HG03139 (cell line): ENCODE measurements around the gene FGF5.
"Not testable (repeated sequence)": the region's sequence is repeated elsewhere in the genome, so short reads cannot be mapped to it uniquely, and the experiment has no call there.

ENCODE experiments used
- ATAC-seq: cut with Tn5 transposase; IDR thresholded peaks from one replicate; pipeline ENCODE4 v1.9.1; 2021; ENCODE audit not compliant: unreplicated experiment

Gene FGF5

DNA sequence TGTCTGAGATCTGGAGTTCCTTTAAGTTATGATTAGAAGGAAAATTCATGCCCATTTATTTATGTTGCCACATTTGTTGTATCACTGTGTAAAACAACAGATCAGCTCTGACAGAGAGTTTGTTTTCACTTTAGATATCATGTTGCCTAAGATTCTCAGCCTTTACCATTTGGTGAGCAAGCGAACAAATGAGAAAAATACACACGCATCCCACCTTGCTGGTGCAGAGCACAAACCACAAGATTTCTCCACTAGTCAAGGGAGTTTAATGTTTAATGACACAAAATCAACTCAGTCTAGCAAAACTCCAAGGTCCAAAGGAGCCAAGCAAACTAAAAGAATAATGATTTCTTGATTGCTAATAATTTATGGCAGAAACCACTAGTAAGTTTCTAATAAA lies 27.7 kb downstream of the FGF5 start:
- ATAC-seq, result no peak

GRCh38 chr4:80295336-80295735 lies 28.9 kb downstream of the FGF5 start:
- ATAC-seq, result no peak

GRCh38 chr4:80295826-80296225 lies 29.4 kb downstream of the FGF5 start:
- ATAC-seq, result no peak

DNA sequence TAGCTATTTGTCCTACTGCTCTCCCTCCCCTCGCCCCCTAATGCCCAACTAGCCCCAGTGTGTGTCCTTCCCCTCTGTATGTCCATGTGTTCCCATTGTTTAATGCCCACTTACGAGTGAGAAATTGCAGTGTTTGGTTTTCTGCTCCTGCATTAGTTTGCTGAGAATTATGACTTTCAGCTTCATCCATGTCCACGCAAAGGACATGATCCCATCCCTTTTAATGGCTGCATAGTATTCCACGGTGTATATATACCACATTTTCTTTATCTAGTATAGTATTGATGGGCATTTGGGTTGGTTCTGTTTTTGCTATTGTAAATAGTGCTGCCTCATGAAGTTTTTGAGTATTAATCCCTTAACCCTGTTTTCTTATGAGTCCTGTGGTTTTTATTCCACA lies 35.4 kb downstream of the FGF5 start:
- ATAC-seq, result no peak

DNA sequence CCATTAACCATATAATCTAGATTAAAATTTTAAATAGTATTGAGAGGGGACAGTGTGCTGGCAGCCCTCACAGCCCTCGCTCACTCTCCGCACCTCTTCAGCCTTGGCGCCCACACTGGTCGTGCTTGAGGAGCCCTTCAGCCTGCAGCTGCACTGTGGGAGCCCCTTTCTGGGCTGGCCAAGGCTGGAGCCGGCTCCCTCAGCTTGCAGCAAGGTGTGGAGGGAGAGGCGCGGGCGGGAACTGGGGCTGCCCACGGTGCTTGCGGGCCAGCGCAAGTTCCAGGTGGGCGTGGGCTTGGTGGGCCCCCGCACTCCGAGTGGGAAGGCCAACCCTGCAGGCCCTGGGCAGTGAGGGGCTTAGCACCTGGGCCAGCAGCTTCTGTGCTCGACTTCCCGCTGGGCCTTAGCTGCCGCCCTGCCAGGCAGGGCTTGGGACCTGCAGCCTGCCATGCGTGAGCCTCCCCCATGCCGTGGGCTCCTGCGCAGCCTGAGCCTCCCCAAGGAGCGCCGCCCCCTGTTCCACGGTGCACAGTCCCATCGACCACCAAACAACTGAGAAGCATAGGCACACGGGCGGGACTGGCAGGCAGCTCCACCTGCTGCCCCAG lies 36.3 kb downstream of the FGF5 start:
- ATAC-seq, result no peak

GRCh38 chr4:80305466-80305865 lies 39.0 kb downstream of the FGF5 start:
- ATAC-seq, result no peak

DNA sequence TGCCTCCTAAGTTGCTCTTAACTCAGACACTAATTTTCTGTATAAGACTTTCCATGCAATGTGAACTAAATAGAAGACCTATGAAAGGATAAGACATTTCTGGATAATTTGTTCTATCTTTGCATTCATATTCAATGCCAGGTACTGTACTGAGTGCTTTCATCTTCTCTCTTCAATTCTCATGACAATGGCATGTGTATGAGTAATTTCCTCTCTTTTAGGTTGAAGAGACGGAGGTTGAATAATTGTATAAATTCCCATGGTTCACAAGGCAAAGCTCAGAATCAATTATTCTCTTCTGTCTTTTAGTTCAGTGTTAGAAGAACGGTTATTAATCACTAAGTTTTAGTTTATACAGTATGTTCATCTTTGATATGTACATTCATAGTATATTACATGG lies 39.8 kb downstream of the FGF5 start:
- no peak for ATAC-seq

GRCh38 chr4:80307183-80307735 lies 40.8 kb downstream of the FGF5 start:
- ATAC-seq, result no peak

DNA sequence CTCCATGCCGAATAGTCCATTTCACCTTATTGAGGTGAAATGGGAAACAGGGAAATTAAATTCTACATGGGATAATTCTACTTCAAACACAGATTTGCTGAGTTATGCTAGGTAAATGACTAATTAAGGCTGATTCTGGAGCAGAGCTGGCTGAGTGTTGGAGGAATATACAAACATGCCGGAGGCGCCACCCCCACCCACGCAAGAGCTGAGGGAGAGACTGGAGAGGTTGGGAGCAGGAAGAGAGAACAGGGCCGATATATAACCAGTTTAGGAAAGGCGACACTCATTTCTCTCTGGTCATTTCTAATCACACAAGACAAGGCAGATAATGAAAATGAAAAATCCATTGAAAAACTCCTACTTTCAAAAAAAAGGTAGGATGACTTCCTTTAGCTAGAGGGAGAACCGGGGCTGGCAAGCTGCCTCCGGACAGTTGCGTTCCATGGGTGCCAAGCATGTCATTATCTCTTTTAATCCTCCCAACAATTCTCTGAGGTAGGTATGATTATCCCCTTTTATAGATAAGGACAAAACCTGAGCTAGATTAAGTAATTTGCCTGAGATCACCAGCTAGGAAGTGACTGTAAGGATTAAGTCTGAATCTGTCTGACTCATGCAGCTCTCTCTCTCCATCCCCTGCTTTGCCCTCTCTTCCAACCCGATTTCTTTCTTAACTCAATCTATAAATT lies 41.5 kb downstream of the FGF5 start:
- no peak for ATAC-seq

- ATAC-seq, result no peak
These were observed 42.0 kb downstream of the FGF5 start for GRCh38 chr4:80308466-80308822.

GRCh38 chr4:80309294-80310004 lies 43.0 kb downstream of the FGF5 start:
- ATAC-seq, result no peak

GRCh38 chr4:80311130-80311529 lies 44.7 kb downstream of the FGF5 start:
- ATAC-seq, result no peak

DNA sequence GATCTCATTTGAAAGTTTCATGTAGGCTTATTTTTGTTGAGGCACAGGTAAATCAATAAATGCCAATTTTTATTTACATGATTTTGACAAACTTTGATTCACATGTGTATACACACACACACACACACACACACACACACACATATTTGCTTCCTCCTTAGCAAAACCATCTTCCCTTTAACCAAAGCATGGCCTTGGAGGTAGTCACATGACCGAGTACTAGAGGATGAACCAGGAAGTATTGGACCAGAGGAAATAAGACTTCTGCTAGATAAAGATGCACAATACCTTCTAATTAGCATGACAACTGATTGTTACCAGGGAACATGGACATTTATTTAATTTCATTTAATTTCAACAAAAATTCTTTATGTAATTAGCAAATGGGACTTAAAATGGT lies 45.7 kb downstream of the FGF5 start:
- no peak for ATAC-seq

GRCh38 chr4:80313627-80314026 lies 47.2 kb downstream of the FGF5 start:
- ATAC-seq, result no peak

DNA sequence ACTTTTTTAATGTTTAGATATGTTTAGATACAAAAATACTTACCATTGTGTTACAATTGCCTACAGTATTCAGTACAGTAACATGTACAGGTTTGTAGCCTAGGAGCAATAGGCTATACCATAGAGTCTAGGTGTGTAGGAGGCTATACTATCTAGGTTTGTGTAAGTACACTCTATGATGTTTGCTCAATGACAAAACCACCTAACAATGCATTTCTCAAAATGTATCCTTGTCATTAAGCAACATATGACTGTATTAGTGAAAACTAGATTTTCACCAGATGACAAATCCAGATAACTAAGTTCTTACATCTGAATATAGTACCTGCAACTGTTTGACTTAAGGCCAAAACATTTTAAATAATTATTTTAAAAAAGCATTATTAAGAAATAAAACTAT lies 49.4 kb downstream of the FGF5 start:
- ATAC-seq, result not testable (repeated sequence)

DNA sequence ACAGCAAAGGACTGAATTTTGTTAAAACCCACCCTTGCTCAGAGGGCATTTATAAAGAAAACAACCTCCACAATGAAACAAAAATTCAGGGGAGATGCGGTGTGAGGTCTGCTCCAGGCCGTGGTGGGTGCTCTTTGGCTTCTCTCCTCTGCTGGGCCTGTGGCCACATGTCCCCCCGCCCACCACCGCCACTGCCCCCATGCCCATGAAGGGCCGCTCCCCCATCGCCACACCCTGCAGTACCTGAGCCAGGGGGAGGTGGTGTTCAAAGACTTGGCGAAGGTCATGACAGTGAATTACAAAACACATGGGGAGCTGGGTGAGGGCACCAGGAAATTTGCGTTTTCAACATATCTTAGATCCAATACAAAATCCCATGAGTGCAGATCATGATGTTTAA lies 54.9 kb downstream of the FGF5 start:
- ATAC-seq, result no peak

- ATAC-seq, result no peak
These were observed 55.3 kb downstream of the FGF5 start for GRCh38 chr4:80321776-80322175.

GRCh38 chr4:80322716-80323115 lies 56.3 kb downstream of the FGF5 start:
- no peak for ATAC-seq

- no peak for ATAC-seq
These were observed 57.7 kb downstream of the FGF5 start for GRCh38 chr4:80324171-80324570.

DNA sequence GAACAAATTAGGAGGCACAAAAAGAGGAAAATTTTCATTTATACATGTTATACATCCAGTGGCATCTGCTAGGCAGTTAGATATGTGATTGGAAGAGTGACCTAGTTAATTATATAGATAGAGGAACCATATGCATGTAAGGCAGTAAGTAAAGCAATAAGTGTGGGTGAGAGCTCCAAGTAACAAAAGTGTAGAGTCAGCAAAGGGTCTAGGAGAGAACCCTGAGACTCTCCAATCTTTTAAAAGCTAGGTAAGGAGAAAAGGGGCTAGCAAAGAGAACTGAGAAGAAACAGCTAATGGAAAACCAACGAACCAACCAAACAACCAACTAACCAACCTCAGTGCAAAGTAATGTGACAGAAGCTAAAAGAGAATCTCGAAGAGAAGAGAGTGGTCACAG lies 65.2 kb downstream of the FGF5 start:
- ATAC-seq, result no peak

DNA sequence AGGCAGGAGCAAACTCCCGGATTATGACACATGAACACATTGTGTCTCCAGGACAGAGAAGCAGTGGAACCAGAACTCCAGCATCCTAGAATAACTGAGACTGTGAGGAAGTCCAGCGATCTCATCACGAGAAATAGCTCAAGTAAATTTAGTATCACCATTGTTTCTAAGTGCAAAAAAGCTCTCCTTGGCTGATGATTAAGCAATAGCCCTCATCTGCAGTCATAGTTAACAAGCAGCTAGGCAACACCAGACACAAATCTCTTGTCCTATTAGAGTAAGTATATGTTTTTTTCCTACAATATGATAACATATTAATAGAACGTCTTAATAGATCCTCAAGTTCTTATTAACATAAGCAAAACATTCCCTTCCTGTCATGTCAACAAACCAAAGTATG lies 66.7 kb downstream of the FGF5 start:
- ATAC-seq, result no peak

GRCh38 chr4:80334568-80334967 lies 68.1 kb downstream of the FGF5 start:
- no peak for ATAC-seq
